Measurements from ENCODE around the gene CCDC175. TPM values are rescaled to one million over a fixed set of nuclear protein-coding genes. Genes with fewer than 3 reads are reported as not detected.
A peak's percentile ranks its signal among the peaks of the same experiment; 100 is the strongest.

CCDC175 gene
- total RNA-seq, 1 experiment from 2014 or later = not detected

DNA sequence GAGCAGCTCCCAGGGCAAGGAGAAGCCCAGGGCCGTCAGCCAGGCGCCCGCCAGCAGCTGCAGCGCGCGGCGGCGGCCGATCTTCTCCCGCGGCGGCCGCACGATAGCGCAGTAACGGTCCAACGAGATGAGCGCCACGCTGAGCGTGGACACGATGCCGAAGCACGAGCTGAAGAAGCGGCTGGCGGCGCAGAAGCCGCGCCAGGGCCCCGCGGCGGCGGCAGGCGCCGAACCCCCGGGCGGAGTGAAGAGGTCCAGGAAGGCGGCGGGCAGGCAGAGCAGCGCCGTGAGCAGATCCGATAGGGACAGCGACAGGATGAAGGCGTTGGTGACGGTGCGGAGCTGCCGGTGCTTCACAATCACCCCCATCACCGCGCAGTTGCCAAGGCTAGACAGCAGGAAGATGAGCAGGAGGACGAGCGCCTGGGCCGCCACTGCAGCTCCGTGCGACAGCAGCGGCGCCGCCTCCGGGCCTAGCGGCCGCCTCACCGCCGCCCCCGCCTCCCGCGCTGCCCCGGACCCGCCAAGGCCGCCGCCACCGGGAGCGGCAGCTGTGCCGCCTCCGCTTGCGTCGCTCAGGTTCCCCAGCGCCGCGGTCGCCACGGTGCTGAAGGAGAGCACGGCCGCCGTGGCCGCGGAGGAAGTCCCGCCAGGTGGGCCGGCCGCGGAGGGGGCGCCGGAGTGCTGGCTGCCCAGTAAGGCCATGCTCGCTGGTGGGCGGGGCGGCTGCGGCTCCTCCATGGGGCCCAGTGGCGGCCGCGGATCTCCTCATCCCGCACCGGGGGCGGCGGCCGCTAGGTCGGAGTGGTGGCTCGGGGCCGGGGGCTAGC lies 111.9 kb downstream of the CCDC175 start:
- peak overlapping the region; percentile 72 for H3K4me3 ChIP-seq (ENCODE audit: low read length)
- H3K27me3 ChIP-seq (ENCODE audit: low read length) = no peaks in the 10 kb centered on the region
- POLR2A ChIA-PET (ENCODE audit: unreplicated experiment) = interaction anchor here (0.6 kb wide), 2 partner anchors 104 to 523 kb away, joined by 3 to 4 read pairs; no protein-coding TSS in a partner anchor
- H3K79me2 ChIP-seq (ENCODE audit: low read length) = no peaks in the 10 kb centered on the region; the same call in 1 of the 2 replicates
- TF ChIP-seq EZH2phosphoT487 (IDR thresholded peaks at IDR 0.05; ENCODE audit: borderline replicate concordance, low read length) (no peak), CTCF (conservative IDR thresholded peaks at IDR 0.05; ENCODE audit: low read depth, low read length) (no peak), EZH2 (IDR thresholded peaks at IDR 0.05; ENCODE audit: low read length, unreplicated experiment) (no peak)
- CTCF ChIA-PET = interaction anchor here (0.6 kb wide), 2 partner anchors 20 to 32 kb away, joined by 3 to 8 read pairs; partner anchors contain the start of genes JKAMP and L3HYPDH
- H3K4me1 ChIP-seq (ENCODE audit: insufficient read depth, low read length) = peaks cover 9% of the 10 kb centered on the region
- H3K9me2 ChIP-seq (replicated peaks; ENCODE audit: low read length) = no peaks in the 10 kb centered on the region
- no peaks in the 10 kb centered on the region for H4K20me1 ChIP-seq (ENCODE audit: low read length)
- ATAC-seq (peak; percentile 82), DNase-seq (peak; percentile 87)
- H2AFZ ChIP-seq (ENCODE audit: low read length) = peak overlapping the region; percentile 86
- H3K36me3 ChIP-seq (ENCODE audit: low read depth, low read length) = 0 out of 2 replicates have a peak, but pooled peaks cover 3% of the 10 kb centered on the region
- no peak overlapping the region for H3K27ac ChIP-seq (ENCODE audit: low read length)
- H3F3A ChIP-seq (ENCODE audit: low read length, unreplicated experiment) = peaks cover 4% of the 10 kb centered on the region
- H3K9me3 ChIP-seq (ENCODE audit: low read length) = no peaks in the 10 kb centered on the region
- intact Hi-C loops (cut with micrococcal nuclease) = loop anchor here (1.0 kb wide), 1 partner anchor 18 kb away; no protein-coding TSS in a partner anchor
- no TSS peak for BruUV-seq (replicated peaks)
- peak overlapping the region; percentile 87 for H3K4me2 ChIP-seq (ENCODE audit: low read length)
- H3K9ac ChIP-seq (ENCODE audit: low read length) = peak overlapping the region; percentile 46

DNA sequence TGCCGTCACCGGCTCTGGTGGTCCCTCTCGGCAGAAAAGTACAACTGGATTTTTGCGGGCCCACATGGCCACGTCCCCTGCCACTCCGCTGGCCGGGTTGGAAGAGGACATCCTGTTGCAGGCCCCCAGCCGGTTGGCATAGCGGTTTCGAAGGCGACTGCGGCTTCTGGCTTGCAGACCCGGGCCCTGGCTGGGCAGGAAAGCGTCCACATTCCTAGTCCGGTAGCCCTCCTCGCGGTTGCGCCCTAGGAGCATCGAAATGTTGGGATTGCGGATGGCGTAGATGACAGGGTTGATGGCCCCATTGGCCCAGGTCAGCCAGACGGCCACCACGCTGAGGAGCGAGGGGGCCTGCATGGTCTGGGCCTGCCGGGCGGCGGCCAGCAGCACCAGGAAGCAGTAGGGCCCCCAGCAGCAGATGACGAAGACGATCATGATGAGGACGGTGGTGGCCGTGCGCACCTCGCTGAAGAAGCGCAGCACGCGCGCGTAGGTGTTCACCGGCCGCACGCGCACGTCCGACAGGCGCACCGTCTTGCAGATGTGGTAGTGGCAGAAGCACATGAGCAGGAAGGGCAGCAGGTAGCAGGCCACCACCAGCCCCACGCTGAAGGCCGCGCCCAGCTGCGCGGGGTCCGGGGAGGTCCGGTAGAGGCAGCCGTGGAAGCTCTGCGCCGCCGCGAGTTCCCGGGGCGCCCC lies 112.7 kb downstream of the CCDC175 start:
- TF ChIP-seq EZH2phosphoT487 (IDR thresholded peaks at IDR 0.05; ENCODE audit: borderline replicate concordance, low read length) (no peak), CTCF (conservative IDR thresholded peaks at IDR 0.05; ENCODE audit: low read depth, low read length) (no peak), EZH2 (IDR thresholded peaks at IDR 0.05; ENCODE audit: low read length, unreplicated experiment) (no peak)
- ChIA-PET POLR2A (ENCODE audit: unreplicated experiment) (interaction anchor here (0.6 kb wide), 1 partner anchor 522 kb away, joined by 3 read pairs; no protein-coding TSS in a partner anchor), CTCF (interaction anchor here (0.6 kb wide), 1 partner anchor 20 kb away, joined by 3 read pairs; the partner anchor contains the start of genes JKAMP and L3HYPDH)
- Histone ChIP-seq H3K79me2 (ENCODE audit: low read length) (no peaks in the 10 kb centered on the region; the same call in 1 of the 2 replicates), H3K4me2 (ENCODE audit: low read length) (peak overlapping the region; percentile 87), H3K4me1 (ENCODE audit: insufficient read depth, low read length) (peaks cover 9% of the 10 kb centered on the region), H3K36me3 (ENCODE audit: low read depth, low read length) (0 out of 2 replicates have a peak, but pooled peaks cover 3% of the 10 kb centered on the region), H3K27me3 (ENCODE audit: low read length) (no peaks in the 10 kb centered on the region), H3K9me3 (ENCODE audit: low read length) (no peaks in the 10 kb centered on the region), H3F3A (ENCODE audit: low read length, unreplicated experiment) (peaks cover 4% of the 10 kb centered on the region), H3K9ac (ENCODE audit: low read length) (peak overlapping the region; percentile 46; the same call in 1 of the 2 replicates), H3K9me2 (replicated peaks; ENCODE audit: low read length) (no peaks in the 10 kb centered on the region), H3K4me3 (ENCODE audit: low read length) (peak overlapping the region; percentile 72), H3K27ac (ENCODE audit: low read length) (no peak overlapping the region), H2AFZ (ENCODE audit: low read length) (peak overlapping the region; percentile 86), H4K20me1 (ENCODE audit: low read length) (no peaks in the 10 kb centered on the region)
- ATAC-seq (no peak), DNase-seq (no peak)
- intact Hi-C loops (cut with micrococcal nuclease) = no loop called here
- BruUV-seq (replicated peaks) = no TSS peak

Measured in PC-3 (cell line).